OCI-LY7 (cell line): Measurements from ENCODE around the gene C1orf198. TPM values are rescaled to one million over a fixed set of nuclear protein-coding genes. Genes with fewer than 3 reads are reported as not detected.

Source experiments
- BruUV-seq: library from RNA; stranded (reverse); fragments of 400-500 nt; replicated peaks from 2 replicates; lab custom pipeline; 2021; lab: Mats Ljungman, UMichigan
- CTCF ChIA-PET: fragments of 300-600 bp; sonication (Branson Sonifier 250); formaldehyde crosslinking; loops from one replicate; lab custom pipeline; 2022; ENCODE audit warnings: antibody characterized with exemption; ENCODE audit not compliant: unreplicated experiment; lab: Charles Lee
- POLR2A ChIA-PET: fragments of 300-600 bp; sonication (Branson Sonifier 250); formaldehyde crosslinking; loops from one replicate; lab custom pipeline; 2022; ENCODE audit warnings: antibody characterized with exemption; lab: Charles Lee
- DNase-seq: peaks from one replicate; pipeline ENCODE4 v3.0.0-alpha.2; 2015; ENCODE audit warnings: low spot score
- H2AFZ ChIP-seq: fragments of 200-600 bp; sonication (generic), shearing (Covaris generic); 2 replicates; pipeline ENCODE4 v1.6.1; 2014; ENCODE audit warnings: mild to moderate bottlenecking, antibody characterized with exemption, low read length, moderate library complexity
- H3K27ac ChIP-seq: fragments of 200-600 bp; sonication (generic); 2 replicates; pipeline ENCODE4 v1.5.1; 2014; ENCODE audit warnings: mixed run types, low read depth, mild to moderate bottlenecking, moderate library complexity, low read length, inconsistent platforms; ENCODE audit not compliant: poor library complexity, severe bottlenecking
- H3K36me3 ChIP-seq: fragments of 200-600 bp; sonication (generic); 2 replicates; pipeline ENCODE4 v1.6.1; 2014; ENCODE audit warnings: mild to moderate bottlenecking, antibody characterized with exemption, low read length, moderate library complexity, mixed read lengths; ENCODE audit not compliant: insufficient read depth
- H3K4me1 ChIP-seq: fragments of 200-600 bp; sonication (generic); 2 replicates; pipeline ENCODE4 v1.5.1; 2014; ENCODE audit warnings: mild to moderate bottlenecking, low read length; ENCODE audit not compliant: insufficient read depth, poor library complexity, severe bottlenecking
- H3K4me2 ChIP-seq: fragments of 200-600 bp; sonication (generic); 2 replicates; pipeline ENCODE4 v1.6.1; 2014; ENCODE audit warnings: mild to moderate bottlenecking, low read length
- H3K4me3 ChIP-seq: fragments of 200-600 bp; sonication (generic); 2 replicates; pipeline ENCODE4 v1.5.1; 2014; ENCODE audit warnings: mild to moderate bottlenecking, low read depth, low read length; ENCODE audit not compliant: poor library complexity, severe bottlenecking
- H3K79me2 ChIP-seq: fragments of 200-600 bp; sonication (generic); 2 replicates; pipeline ENCODE4 v1.6.1; 2016; ENCODE audit warnings: low read depth, mild to moderate bottlenecking, low read length, moderate library complexity, mixed read lengths; ENCODE audit not compliant: insufficient read depth
- H3K9me2 ChIP-seq: fragments of 200-600 bp; sonication (generic); 2 replicates; pipeline ENCODE4 v1.6.1; 2016; ENCODE audit warnings: mild to moderate bottlenecking, low read length, mixed read lengths; ENCODE audit not compliant: insufficient read depth
- H3K9me3 ChIP-seq: fragments of 200-600 bp; sonication (generic); 2 replicates; pipeline ENCODE4 v1.6.1; 2014; ENCODE audit warnings: mild to moderate bottlenecking, mixed run types, low read length, mixed read lengths
- H4K20me1 ChIP-seq: fragments of 200-600 bp; sonication (generic); 2 replicates; pipeline ENCODE4 v1.6.1; 2014; ENCODE audit warnings: mild to moderate bottlenecking, antibody characterized with exemption, low read length, moderate library complexity, mixed read lengths; ENCODE audit not compliant: insufficient read depth
- CTCF ChIP-seq: fragments of 200-600 bp; sonication (generic); conservative IDR thresholded peaks from 2 replicates; pipeline ENCODE4 v1.5.1; 2014; ENCODE audit warnings: mild to moderate bottlenecking, antibody characterized with exemption, low read length, moderate library complexity, mixed read lengths
- EZH2phosphoT487 ChIP-seq: fragments of 200-600 bp; sonication (generic); IDR thresholded peaks from 2 replicates; pipeline ENCODE4 v1.6.1; 2018; ENCODE audit warnings: low read depth, borderline replicate concordance, mild to moderate bottlenecking, mixed run types, antibody characterized with exemption, low read length, moderate library complexity, mixed read lengths
- intact Hi-C: fragments of 100-400 bp; cut with micrococcal nuclease; formaldehyde crosslinking; loops from one replicate; pipeline ENCODE4 v1.10.0; 2022; ENCODE audit not compliant: unreplicated experiment
- total RNA-seq, 2 experiments: library from RNA; depleted of rRNA in 1 of 2; stranded (reverse); fragments of >200 nt in 1 of 2; shearing (Covaris generic) in 1 of 2; gene quantifications; 2 replicates each; pipeline ENCODE4 v1.2.3, GENCODE V29; 2014 to 2022

Gene C1orf198
- total RNA-seq, 2 experiments from 2014 or later, result 5.7 to 6.5 TPM

- Histone ChIP-seq H3K27ac (no peak overlapping the region), H3K4me3 (no peak overlapping the region), H3K9me3 (no peaks in the 10 kb centered on the region), H4K20me1 (no peaks in the 10 kb centered on the region), H3K4me2 (no peak overlapping the region), H3K36me3 (no peaks in the 10 kb centered on the region), H3K9me2 (no peaks in the 10 kb centered on the region), H3K4me1 (no peaks in the 10 kb centered on the region), H3K79me2 (no peaks in the 10 kb centered on the region), H2AFZ (no peak overlapping the region)
- TF ChIP-seq EZH2phosphoT487 (no peak), CTCF (no peak)
- POLR2A ChIA-PET, result no interaction called here
- intact Hi-C loops, result no loop called here
- BruUV-seq, result no TSS peak
- no peak for DNase-seq
- CTCF ChIA-PET, result no interaction called here
Observed at GRCh38 chr1:230844561-230844960, 23.8 kb downstream of the C1orf198 start.

DNA sequence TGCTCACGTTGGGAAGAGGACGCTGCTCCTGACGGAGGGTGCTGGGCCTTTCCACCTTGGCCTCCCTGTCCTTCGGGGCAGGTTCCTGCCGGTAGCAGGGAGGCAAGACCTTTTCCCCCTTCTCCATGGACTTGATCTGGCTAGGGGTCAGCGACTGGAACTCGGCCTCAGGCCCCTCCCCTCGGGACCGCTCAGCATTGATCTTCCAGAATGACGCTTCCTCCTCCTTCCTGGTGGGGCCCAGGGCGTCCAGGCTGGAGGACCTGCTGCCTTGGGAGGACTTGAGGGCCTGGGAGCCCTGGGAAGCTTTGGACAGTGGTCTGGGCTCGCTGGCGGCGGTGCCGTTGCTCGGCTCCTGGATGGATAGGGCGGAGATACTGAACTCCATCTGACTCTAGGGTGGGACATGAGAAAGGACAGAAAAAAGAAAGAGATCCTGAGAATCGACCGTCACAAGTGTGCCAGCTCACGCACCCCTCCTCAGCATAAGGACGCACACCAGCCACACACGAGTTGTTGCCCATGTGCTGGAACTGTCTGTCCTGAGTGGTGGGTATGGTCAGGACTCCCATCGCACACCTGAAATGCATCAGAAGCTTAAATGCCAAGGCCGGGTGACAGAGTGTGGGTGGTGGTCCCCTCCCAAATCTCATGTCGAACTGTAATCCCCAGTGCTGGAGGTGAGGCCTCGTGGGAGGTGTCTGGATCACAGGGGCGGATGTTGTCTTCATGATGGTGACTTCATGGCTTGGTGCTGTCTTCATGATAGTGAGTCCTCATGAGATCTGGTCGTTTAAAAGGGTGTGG lies 24.6 kb downstream of the C1orf198 start:
- Histone ChIP-seq H2AFZ (no peak overlapping the region), H3K36me3 (no peaks in the 10 kb centered on the region), H4K20me1 (no peaks in the 10 kb centered on the region), H3K27ac (no peak overlapping the region), H3K4me1 (no peaks in the 10 kb centered on the region), H3K4me3 (no peak overlapping the region), H3K9me2 (no peaks in the 10 kb centered on the region), H3K79me2 (no peaks in the 10 kb centered on the region), H3K4me2 (no peak overlapping the region), H3K9me3 (no peaks in the 10 kb centered on the region)
- ChIA-PET POLR2A (no interaction called here), CTCF (no interaction called here)
- no peak for TF ChIP-seq CTCF
- TF ChIP-seq EZH2phosphoT487, result no peak
- BruUV-seq, result no TSS peak
- no peak for DNase-seq
- intact Hi-C loops, result no loop called here

- TF ChIP-seq CTCF, result no peak
- no peak for TF ChIP-seq EZH2phosphoT487
- Histone ChIP-seq H3K79me2 (no peaks in the 10 kb centered on the region), H3K9me3 (no peaks in the 10 kb centered on the region), H3K27ac (no peak overlapping the region), H4K20me1 (no peaks in the 10 kb centered on the region), H3K9me2 (no peaks in the 10 kb centered on the region), H3K4me2 (no peak overlapping the region), H2AFZ (no peak overlapping the region), H3K4me1 (no peaks in the 10 kb centered on the region), H3K36me3 (no peaks in the 10 kb centered on the region), H3K4me3 (no peak overlapping the region)
- CTCF ChIA-PET, result no interaction called here
- POLR2A ChIA-PET, result no interaction called here
- no peak for DNase-seq
- BruUV-seq, result no TSS peak
- intact Hi-C loops, result no loop called here
Observed at GRCh38 chr1:230842801-230843200, 25.5 kb downstream of the C1orf198 start.
